Adrenal gland (tissue), 5 donors: ENCODE results near the gene SASH1.

ENCODE experiments used
- POLR2A ChIP-seq, 2 donors: fragments of 450-650 bp; IDR thresholded peaks; one replicate each; pipeline ENCODE4 v1.6.1; 2017; ENCODE audit warnings: antibody characterized with exemption in 2 of 2, mild to moderate bottlenecking in 2 of 2, moderate library complexity in 1 of 2
- TF ChIP-seq, protein P1 (sequence below), 6 experiments: fragments of 450-650 bp in 4 of 6; fragments of 200-600 bp in 2 of 6; sonication (generic) in 1 of 6; IDR thresholded peaks; 1 replicate in 5 of 6; 2 replicates in 1 of 6; pipeline versions ENCODE4 v1.5.1 to v1.8.0; 2016 to 2021; ENCODE audit warnings: antibody characterized with exemption in 6 of 6, mild to moderate bottlenecking in 2 of 6, moderate library complexity in 1 of 6
- donor health status: DM: no; HTN: no; CAD: no.

DNA sequence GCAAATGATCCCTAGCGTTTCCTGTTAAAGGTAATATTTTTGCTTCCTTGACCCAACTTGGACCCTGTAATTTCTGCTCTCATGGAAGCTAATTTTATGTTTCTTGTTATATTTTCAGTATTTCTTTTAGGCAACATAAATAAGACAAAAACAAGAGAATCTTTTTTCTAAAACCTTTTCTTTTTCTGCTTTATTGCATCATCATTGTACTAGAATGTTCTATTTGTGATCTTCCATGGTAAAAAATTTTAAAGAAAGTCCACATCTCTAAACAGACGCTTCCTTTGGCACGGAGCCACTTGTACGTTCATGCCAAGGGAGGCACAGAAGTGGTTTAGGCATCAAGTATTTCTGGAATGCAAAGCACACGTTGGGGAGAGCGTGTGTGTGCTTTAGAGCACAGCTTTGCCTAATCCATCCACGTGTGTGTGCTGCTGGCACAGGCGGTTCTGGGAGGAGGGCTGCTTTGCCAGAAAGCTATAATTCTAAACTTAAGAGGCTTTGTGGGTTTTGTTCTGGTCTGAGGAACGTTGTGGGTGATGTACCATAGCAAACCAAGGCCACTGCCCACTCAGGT is 98.3 kb downstream of the SASH1 start:
- TF ChIP-seq, protein P1, sequence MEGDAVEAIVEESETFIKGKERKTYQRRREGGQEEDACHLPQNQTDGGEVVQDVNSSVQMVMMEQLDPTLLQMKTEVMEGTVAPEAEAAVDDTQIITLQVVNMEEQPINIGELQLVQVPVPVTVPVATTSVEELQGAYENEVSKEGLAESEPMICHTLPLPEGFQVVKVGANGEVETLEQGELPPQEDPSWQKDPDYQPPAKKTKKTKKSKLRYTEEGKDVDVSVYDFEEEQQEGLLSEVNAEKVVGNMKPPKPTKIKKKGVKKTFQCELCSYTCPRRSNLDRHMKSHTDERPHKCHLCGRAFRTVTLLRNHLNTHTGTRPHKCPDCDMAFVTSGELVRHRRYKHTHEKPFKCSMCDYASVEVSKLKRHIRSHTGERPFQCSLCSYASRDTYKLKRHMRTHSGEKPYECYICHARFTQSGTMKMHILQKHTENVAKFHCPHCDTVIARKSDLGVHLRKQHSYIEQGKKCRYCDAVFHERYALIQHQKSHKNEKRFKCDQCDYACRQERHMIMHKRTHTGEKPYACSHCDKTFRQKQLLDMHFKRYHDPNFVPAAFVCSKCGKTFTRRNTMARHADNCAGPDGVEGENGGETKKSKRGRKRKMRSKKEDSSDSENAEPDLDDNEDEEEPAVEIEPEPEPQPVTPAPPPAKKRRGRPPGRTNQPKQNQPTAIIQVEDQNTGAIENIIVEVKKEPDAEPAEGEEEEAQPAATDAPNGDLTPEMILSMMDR (IDR thresholded peaks at IDR 0.05), result no peak
- TF ChIP-seq POLR2A (IDR thresholded peaks at IDR 0.05), result no peak
